ENCODE results near the gene OR1K1. TPM values are rescaled to one million over a fixed set of nuclear protein-coding genes. Genes with fewer than 3 reads are reported as not detected.
"Not testable (repeated sequence)": the region's sequence is repeated elsewhere in the genome, so short reads cannot be mapped to it uniquely, and the experiment has no call there.

Gene OR1K1
- total RNA-seq, 1 experiment from 2014 or later: not detected

DNA sequence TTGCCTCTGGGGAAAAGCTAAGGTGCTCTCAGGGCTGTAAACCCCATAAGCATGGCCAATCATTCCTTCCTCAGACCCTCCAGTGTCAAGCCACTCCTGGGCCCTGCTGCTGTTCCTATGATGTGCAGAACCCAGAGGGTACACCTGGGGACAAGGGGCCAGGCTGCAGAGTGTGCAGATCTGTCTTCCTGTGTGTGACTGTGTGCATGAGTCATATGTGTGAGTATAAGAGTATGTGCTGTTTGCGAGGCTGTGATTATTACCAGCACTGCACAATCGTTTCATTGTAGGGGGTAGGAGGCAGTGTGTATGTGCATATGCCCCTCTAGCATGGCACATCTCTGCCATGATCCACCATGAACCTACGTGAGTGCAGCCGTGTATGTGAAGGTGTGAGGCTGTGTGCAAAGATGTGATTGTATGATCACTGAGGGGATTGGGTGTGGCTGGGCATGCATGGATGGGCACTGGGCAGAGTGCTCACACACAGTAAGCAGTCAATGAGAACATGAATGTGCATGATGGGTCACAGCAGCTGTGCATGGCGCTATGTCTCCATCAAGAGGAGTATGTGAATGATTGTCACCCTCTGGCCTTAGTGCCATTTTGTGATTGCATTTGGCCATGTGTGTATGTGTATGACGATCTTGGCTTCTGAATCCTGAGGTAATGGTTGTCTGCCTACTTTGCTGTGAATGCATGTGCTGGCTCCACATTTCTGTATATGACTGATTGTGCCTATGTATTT is 2.4 kb upstream of the OR1K1 start:
- Histone ChIP-seq H3K4me3 (ENCODE audit: insufficient read depth, low read depth, low read length) (no peak overlapping the region), H3K27me3 (ENCODE audit: control insufficient read depth, insufficient read depth, low read length) (no peaks in the 10 kb centered on the region), H3K36me3 (replicated peaks; ENCODE audit: control insufficient read depth, insufficient read depth, low read length) (no peaks in the 10 kb centered on the region)
- no peak for DNase-seq

DNA sequence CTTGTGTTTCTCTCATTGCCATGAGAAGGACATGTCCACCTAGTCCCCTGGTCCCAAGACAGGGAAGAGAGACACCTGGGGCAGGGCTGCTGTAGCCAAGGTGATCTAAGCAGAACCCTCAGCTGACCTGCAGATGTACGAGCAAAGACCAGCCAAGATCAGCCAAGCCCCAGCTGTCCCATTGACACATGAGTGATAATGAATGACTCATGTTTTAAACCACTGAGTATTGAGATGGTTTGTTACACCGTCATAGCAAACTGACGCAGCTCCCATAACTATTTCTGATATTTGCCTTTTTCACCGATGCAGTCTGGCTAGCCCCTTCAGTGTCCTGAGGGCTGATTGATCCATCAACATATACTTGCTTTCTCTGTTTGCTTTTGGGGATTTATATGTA is 6.7 kb downstream of the OR1K1 start:
- H3K4me3 ChIP-seq (ENCODE audit: insufficient read depth, low read depth, low read length): no peak overlapping the region
- DNase-seq: no peak

DNA sequence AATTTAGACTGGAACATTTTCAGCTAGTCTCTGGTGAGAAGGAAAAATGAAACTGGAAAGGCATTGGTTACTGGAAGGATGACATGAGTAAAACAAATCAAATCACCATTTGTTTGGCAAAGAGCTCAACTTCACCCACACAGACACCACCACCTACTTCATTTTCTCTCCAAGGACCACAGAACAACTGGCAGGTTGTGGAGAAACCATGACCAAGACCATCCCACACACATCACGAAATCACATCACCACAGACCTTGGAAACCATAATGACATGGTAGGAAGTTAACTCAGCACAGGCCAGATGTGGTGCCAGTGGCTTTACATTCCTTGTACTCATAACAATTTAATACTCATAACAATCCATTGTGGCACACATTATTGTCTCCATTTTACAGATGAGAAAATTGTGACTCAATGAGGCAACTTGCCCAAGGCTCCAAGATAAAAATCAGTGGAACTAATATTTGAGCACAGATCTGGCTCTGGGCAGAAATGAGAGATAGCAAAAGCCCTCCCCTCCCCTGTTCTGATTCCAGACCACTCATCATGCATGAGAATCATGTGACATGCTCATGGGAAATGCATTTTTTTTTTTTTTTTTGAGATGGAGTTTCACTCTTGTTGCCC is 7.5 kb downstream of the OR1K1 start:
- Histone ChIP-seq H3K36me3 (replicated peaks; ENCODE audit: control insufficient read depth, insufficient read depth, low read length) (no peaks in the 10 kb centered on the region), H3K4me3 (ENCODE audit: insufficient read depth, low read depth, low read length) (no peak overlapping the region), H3K27me3 (ENCODE audit: control insufficient read depth, insufficient read depth, low read length) (no peaks in the 10 kb centered on the region)
- no peak for DNase-seq

More for the DNA sequence above, 6.7 kb downstream of the OR1K1 start:
- H3K36me3 ChIP-seq (replicated peaks; ENCODE audit: control insufficient read depth, insufficient read depth, low read length): no peaks in the 10 kb centered on the region
- H3K27me3 ChIP-seq (ENCODE audit: control insufficient read depth, insufficient read depth, low read length): no peaks in the 10 kb centered on the region

GRCh38 chr9:122808141-122808540 is 8.2 kb downstream of the OR1K1 start:
- DNase-seq: no peak
- Histone ChIP-seq H3K36me3 (replicated peaks; ENCODE audit: control insufficient read depth, insufficient read depth, low read length) (no peaks in the 10 kb centered on the region), H3K4me3 (ENCODE audit: insufficient read depth, low read depth, low read length) (no peak overlapping the region), H3K27me3 (ENCODE audit: control insufficient read depth, insufficient read depth, low read length) (no peaks in the 10 kb centered on the region)

- H3K4me3 ChIP-seq (ENCODE audit: insufficient read depth, low read depth, low read length); H3K27me3 ChIP-seq (ENCODE audit: control insufficient read depth, insufficient read depth, low read length); DNase-seq; H3K36me3 ChIP-seq (replicated peaks; ENCODE audit: control insufficient read depth, insufficient read depth, low read length): not testable (repeated sequence)
Observed at GRCh38 chr9:122809261-122809660, 9.3 kb downstream of the OR1K1 start.

- Histone ChIP-seq H3K4me3 (ENCODE audit: insufficient read depth, low read depth, low read length) (no peak overlapping the region), H3K36me3 (replicated peaks; ENCODE audit: control insufficient read depth, insufficient read depth, low read length) (no peaks in the 10 kb centered on the region), H3K27me3 (ENCODE audit: control insufficient read depth, insufficient read depth, low read length) (no peaks in the 10 kb centered on the region)
- DNase-seq: peak; percentile 82
Observed at GRCh38 chr9:122810306-122810946, 10.5 kb downstream of the OR1K1 start.

DNA sequence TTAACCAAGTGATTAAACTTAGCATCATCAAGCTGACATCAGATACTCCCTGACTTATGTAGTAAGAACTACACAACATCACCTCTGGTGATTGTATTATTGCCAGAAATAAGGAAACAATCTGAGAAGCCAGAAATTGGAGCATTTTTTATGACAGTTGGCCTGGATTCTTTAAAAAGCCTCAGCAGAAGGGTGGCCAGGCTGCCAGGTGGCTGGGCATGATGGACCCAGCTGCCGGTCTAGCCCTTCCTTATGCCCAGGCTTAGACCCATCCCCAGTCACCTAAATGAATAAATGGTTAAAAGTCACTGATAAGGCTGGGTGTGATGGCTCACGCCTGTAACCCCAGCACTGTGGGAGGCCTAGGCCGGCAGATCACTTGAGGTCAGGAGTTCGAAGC is 12.8 kb downstream of the OR1K1 start:
- no peaks in the 10 kb centered on the region; the same call in 1 of the 2 replicates for H3K36me3 ChIP-seq (replicated peaks; ENCODE audit: control insufficient read depth, insufficient read depth, low read length)
- H3K4me3 ChIP-seq (ENCODE audit: insufficient read depth, low read depth, low read length): no peak overlapping the region
- no peaks in the 10 kb centered on the region for H3K27me3 ChIP-seq (ENCODE audit: control insufficient read depth, insufficient read depth, low read length)
- DNase-seq: no peak

GRCh38 chr9:122814545-122814944 is 14.6 kb downstream of the OR1K1 start:
- Histone ChIP-seq H3K27me3 (ENCODE audit: control insufficient read depth, insufficient read depth, low read length) (no peaks in the 10 kb centered on the region), H3K36me3 (replicated peaks; ENCODE audit: control insufficient read depth, insufficient read depth, low read length) (no peaks in the 10 kb centered on the region; the same call in 1 of the 2 replicates)

GRCh38 chr9:122815544-122815943 is 15.6 kb downstream of the OR1K1 start:
- no peak overlapping the region for H3K4me3 ChIP-seq (ENCODE audit: insufficient read depth, low read depth, low read length)
- no peak for DNase-seq
- no peaks in the 10 kb centered on the region for H3K27me3 ChIP-seq (ENCODE audit: control insufficient read depth, insufficient read depth, low read length)
- peaks cover 2% of the 10 kb centered on the region for H3K36me3 ChIP-seq (replicated peaks; ENCODE audit: control insufficient read depth, insufficient read depth, low read length)

More at GRCh38 chr9:122814545-122814944, 14.6 kb downstream of the OR1K1 start:
- DNase-seq: no peak
- no peak overlapping the region for H3K4me3 ChIP-seq (ENCODE audit: insufficient read depth, low read depth, low read length)

DNA sequence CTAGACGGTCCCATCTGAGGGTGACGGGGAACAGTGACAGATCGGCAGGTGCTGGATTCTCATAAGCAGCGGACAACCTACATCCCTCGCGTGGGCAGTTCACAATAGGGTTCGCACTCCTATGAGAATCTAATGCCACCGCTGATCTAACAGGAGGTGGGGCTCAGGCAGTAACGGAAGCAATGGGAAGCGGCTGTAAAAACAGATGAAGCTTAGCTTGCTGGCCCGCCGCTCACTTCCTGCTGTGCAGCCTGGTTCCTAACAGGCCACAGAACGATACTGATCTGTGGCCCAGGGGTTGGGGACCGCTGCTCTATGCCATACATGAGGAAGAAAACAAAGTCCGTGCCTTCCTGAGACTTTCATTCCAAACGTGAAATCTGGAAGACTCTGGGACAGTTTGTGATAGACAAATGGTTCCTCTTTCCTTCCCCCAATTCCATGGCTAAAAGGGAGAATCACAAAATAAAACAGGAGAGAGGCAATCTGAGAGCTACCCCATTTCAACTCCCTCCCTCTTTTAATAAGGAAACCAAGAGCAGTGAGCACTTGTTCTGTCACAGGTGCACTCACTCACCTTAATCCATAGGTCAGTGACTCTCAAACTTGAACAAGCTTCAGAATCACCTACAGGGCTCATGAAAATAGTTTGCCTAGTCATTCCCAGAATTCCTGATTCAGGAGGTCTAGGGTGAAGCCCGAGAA is 16.4 kb downstream of the OR1K1 start:
- Histone ChIP-seq H3K27me3 (ENCODE audit: control insufficient read depth, insufficient read depth, low read length) (no peaks in the 10 kb centered on the region), H3K36me3 (replicated peaks; ENCODE audit: control insufficient read depth, insufficient read depth, low read length) (peaks cover 2% of the 10 kb centered on the region), H3K4me3 (ENCODE audit: insufficient read depth, low read depth, low read length) (no peak overlapping the region)
- DNase-seq: no peak

DNA sequence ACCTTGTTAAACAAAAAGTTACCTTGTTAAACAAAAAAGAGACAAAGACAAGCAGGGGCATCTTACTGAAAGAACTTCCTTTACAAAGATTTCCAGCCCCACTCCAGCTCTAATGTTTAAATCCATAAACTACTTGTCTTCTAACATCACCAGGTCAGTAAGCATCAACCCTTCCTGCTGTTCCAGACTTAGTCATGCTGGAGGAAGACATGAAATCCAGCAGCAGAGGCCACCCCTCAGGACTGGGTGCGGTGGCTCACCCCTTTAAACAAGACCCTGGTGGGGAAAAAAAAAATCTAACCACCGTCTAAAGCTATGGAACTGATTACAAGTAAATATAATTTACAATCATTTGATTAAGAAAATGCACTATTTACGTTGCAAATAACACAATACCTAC is 19.4 kb downstream of the OR1K1 start:
- Histone ChIP-seq H3K4me3 (ENCODE audit: insufficient read depth, low read depth, low read length) (no peak overlapping the region), H3K27me3 (ENCODE audit: control insufficient read depth, insufficient read depth, low read length) (no peaks in the 10 kb centered on the region), H3K36me3 (replicated peaks; ENCODE audit: control insufficient read depth, insufficient read depth, low read length) (peaks cover 15% of the 10 kb centered on the region)
- DNase-seq: no peak

GRCh38 chr9:122819791-122820489 is 20.0 kb downstream of the OR1K1 start:
- peaks cover 15% of the 10 kb centered on the region for H3K36me3 ChIP-seq (replicated peaks; ENCODE audit: control insufficient read depth, insufficient read depth, low read length)
- no peak overlapping the region for H3K4me3 ChIP-seq (ENCODE audit: insufficient read depth, low read depth, low read length)
- no peak for DNase-seq

DNA sequence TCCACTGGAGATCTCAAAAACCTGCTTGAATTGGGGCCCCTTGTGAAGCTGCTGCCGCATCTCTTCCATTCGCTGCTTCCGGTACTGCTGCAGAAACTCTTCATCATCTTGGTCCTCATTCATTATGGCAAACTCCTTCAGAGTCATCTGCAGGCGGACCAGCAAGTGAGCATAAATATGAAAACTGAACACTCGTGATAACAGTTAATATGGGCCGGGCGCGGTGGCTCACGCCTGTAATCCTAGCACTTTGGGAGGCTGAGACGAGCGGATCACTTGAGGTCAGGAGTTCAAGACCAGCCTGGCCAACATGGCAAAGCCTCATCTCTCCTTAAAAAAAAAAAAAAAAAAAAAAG is 20.5 kb downstream of the OR1K1 start:
- Histone ChIP-seq H3K27me3 (ENCODE audit: control insufficient read depth, insufficient read depth, low read length) (no peaks in the 10 kb centered on the region), H3K36me3 (replicated peaks; ENCODE audit: control insufficient read depth, insufficient read depth, low read length) (peaks cover 15% of the 10 kb centered on the region), H3K4me3 (ENCODE audit: insufficient read depth, low read depth, low read length) (no peak overlapping the region)
- no peak for DNase-seq

More at GRCh38 chr9:122819791-122820489, 20.0 kb downstream of the OR1K1 start:
- no peaks in the 10 kb centered on the region for H3K27me3 ChIP-seq (ENCODE audit: control insufficient read depth, insufficient read depth, low read length)

DNA sequence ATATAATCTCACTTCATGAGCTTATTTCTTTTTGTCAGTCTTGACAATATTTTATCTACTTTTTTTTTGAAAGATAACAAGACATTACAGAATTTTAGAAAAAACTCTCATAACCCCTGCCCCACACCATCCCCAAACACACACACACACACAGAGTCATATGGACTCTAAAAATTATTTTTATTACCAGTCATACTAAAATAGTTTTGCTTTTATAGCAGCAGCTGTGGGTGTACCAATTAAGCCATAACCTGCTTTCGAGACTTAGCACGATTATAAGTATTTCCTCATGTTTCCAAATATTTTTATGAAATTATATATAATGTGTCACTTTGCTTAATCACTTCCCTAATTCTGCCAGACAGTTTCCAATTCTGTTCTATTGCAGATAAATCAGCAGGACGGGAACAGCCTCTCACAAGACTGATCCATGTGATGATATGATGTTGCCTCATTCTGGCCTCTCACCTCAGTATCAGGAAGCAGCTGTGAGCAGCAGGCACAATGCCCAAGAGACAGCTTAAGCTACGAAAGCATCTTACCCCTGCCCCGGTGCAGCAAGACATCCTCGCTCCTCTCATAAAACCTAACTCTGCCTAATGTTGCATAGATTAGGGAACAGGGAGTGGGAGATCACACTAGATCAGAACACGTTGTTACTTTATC is 21.5 kb downstream of the OR1K1 start:
- no peak for DNase-seq
- peaks cover 15% of the 10 kb centered on the region for H3K36me3 ChIP-seq (replicated peaks; ENCODE audit: control insufficient read depth, insufficient read depth, low read length)
- no peak overlapping the region for H3K4me3 ChIP-seq (ENCODE audit: insufficient read depth, low read depth, low read length)
- no peaks in the 10 kb centered on the region for H3K27me3 ChIP-seq (ENCODE audit: control insufficient read depth, insufficient read depth, low read length)
